ENCODE results near the gene SCAMP1. TPM values are rescaled to one million over a fixed set of nuclear protein-coding genes. Genes with fewer than 3 reads are reported as not detected.

Gene SCAMP1, protein sequence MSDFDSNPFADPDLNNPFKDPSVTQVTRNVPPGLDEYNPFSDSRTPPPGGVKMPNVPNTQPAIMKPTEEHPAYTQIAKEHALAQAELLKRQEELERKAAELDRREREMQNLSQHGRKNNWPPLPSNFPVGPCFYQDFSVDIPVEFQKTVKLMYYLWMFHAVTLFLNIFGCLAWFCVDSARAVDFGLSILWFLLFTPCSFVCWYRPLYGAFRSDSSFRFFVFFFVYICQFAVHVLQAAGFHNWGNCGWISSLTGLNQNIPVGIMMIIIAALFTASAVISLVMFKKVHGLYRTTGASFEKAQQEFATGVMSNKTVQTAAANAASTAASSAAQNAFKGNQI
- 20.4 TPM for polyA plus RNA-seq (2012; ENCODE audit: insufficient read depth, insufficient read length, low read depth)

DNA sequence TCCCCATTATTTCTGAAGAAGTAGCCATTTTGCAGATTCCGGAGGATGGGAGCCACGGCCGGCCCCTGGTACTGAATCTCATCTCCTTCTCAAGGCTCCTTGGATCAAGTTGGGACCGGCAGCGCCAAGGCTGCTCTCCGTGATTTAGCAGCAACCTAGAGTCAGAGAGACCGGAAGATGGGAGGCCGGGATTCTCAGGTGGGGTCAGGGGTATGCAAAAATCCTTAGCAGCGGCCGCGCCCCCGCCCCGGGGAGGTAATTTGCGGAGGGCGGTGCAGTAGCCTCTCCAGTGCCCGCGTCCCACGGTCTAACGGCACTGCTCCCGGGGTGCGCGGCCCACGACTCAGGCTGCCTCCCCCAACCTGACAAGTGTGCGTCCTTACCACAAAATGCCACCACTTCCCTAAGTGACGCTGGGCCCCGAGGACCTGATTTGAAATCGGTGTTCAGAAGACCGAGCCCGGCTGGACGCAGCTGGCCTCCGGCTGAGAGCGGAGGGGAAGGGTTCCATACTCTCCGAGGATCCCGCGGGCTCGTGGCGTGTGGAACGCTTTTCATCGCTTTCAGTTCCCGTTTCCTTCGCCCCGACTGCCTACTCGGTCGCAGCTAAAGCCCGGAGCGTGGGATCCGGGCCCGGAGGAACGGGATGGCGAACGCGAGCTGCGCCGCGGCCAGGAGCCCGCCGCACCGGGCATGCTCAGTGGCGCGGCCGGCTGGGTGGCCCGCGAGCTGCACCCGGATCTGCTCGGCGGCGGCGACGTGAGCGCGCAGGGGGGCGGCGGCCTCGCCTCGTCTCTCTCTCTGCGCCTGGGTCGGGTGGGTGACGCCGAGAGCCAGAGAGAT, at the start of gene SCAMP1:
Gene SCAMP1, plus strand, starts transcription at position 787 of the 843 bp plus-strand sequence. Its CDS starts 55 bp downstream, at position 842.
- Histone ChIP-seq H3K27me3 (no peaks in the 10 kb centered on the region), H3K4me1 (no peaks in the 10 kb centered on the region), H3K9me3 (no peaks in the 10 kb centered on the region), H3K36me3 (no peaks in the 10 kb centered on the region; the same call in 1 of the 2 replicates), H3K4me3 (ENCODE audit: low read depth, low read length) (peak within 1 kb of the TSS; percentile 77)
- TF ChIP-seq, protein P1, sequence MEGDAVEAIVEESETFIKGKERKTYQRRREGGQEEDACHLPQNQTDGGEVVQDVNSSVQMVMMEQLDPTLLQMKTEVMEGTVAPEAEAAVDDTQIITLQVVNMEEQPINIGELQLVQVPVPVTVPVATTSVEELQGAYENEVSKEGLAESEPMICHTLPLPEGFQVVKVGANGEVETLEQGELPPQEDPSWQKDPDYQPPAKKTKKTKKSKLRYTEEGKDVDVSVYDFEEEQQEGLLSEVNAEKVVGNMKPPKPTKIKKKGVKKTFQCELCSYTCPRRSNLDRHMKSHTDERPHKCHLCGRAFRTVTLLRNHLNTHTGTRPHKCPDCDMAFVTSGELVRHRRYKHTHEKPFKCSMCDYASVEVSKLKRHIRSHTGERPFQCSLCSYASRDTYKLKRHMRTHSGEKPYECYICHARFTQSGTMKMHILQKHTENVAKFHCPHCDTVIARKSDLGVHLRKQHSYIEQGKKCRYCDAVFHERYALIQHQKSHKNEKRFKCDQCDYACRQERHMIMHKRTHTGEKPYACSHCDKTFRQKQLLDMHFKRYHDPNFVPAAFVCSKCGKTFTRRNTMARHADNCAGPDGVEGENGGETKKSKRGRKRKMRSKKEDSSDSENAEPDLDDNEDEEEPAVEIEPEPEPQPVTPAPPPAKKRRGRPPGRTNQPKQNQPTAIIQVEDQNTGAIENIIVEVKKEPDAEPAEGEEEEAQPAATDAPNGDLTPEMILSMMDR (IDR thresholded peaks at IDR 0.05; ENCODE audit: low read depth, low read length): peak; percentile 14; the same call in 1 of the 2 replicates
- DNase-seq: peak; percentile 93

DNA sequence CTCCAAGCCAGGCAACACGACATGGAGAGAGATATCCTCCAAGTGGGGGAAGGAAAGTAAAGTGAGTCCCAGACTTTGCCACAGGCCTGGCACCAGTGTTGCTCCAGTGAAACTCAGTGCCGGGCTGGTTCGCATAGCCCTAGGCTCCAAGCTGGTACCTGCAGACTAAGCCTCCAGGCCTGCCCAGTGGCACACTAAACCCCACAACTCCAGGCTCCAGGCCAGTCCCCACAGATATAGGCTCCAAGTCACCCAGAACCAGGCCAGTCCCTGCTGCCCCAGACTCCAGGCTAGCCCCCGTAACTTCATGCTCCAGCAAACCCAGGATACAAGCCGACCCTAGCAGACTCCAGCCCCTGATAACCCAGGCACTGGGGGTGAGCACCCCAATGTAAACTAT, 42.9 kb upstream of the SCAMP1 start:
- DNase-seq: no peak
- H3K36me3 ChIP-seq: no peaks in the 10 kb centered on the region
- H3K27me3 ChIP-seq: no peaks in the 10 kb centered on the region
- TF ChIP-seq, protein P1 (IDR thresholded peaks at IDR 0.05; ENCODE audit: low read depth, low read length): no peak
- H3K9me3 ChIP-seq: no peaks in the 10 kb centered on the region; the same call in 1 of the 2 replicates
- no peaks in the 10 kb centered on the region for H3K4me1 ChIP-seq
- H3K4me3 ChIP-seq (ENCODE audit: low read depth, low read length): no peak overlapping the region

DNA sequence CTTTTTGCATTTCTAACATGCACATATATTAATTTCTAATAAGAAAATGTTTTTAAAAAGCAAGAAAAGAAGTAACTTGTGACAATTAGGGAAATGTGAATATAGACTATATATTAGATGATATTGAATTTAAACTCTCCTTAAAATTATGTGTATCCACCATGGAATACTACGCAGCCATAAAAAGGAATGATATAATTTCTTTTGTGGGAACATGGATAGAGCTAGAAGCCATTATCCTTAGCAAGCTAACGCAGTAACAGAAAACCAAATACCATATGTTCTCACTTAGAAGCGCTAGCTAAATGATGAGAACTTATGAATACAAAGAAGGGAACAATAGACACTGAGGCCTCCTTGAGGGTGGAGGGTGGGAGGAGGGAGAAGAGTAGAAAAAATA, 42.1 kb upstream of the SCAMP1 start:
- no peaks in the 10 kb centered on the region for H3K4me1 ChIP-seq
- DNase-seq: no peak
- TF ChIP-seq, protein P1 (IDR thresholded peaks at IDR 0.05; ENCODE audit: low read depth, low read length): no peak
- no peaks in the 10 kb centered on the region for H3K9me3 ChIP-seq
- no peak overlapping the region for H3K4me3 ChIP-seq (ENCODE audit: low read depth, low read length)
- H3K27me3 ChIP-seq: no peaks in the 10 kb centered on the region
- no peaks in the 10 kb centered on the region for H3K36me3 ChIP-seq

DNA sequence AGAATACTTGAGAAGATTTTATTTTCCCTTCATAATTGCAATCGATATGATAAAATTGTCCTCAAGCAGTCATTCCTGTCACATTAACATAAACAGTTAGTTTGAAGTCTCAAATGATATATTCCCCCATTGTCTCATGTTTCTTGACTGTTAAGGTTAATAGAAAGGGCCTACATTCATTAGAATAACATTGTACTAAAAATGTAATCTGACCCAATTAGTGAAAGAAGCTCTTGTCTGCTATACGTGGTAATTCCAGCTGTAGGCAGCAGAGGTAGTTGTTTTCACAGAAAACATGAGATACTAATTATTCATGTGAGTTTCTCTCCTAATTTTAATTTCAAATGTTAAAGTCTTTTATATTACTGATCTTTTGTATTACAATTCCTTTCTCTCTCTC, 40.0 kb upstream of the SCAMP1 start:
- H3K9me3 ChIP-seq: no peaks in the 10 kb centered on the region
- TF ChIP-seq, protein P1 (IDR thresholded peaks at IDR 0.05; ENCODE audit: low read depth, low read length): peak; percentile 75
- DNase-seq: peak; percentile 15
- no peaks in the 10 kb centered on the region for H3K4me1 ChIP-seq
- H3K36me3 ChIP-seq: no peaks in the 10 kb centered on the region
- no peak overlapping the region for H3K4me3 ChIP-seq (ENCODE audit: low read depth, low read length)
- no peaks in the 10 kb centered on the region for H3K27me3 ChIP-seq

DNA sequence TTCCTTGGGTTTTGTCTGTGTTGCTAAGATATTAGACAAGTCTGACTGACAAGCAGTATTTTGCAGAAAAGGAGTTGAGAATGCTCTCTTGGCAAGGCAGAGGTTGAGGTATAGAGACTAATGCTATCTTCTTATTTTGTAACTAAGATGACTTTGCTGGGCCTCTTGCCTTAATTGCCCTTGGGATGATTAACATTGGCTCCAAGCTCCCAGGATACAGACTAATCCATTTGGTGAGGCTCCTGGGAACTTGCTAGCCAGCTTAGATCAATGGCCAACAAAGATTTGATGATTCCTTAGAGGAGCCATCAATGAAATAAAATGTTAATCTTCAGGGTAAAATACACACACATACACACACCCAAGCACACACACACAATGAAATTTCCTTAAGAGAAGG, 37.2 kb upstream of the SCAMP1 start:
- H3K9me3 ChIP-seq: no peaks in the 10 kb centered on the region
- H3K4me1 ChIP-seq: peaks cover 4% of the 10 kb centered on the region
- DNase-seq: no peak

More for the DNA sequence above, 37.2 kb upstream of the SCAMP1 start:
- H3K27me3 ChIP-seq: no peaks in the 10 kb centered on the region
- no peak overlapping the region for H3K4me3 ChIP-seq (ENCODE audit: low read depth, low read length)
- TF ChIP-seq, protein P1 (IDR thresholded peaks at IDR 0.05; ENCODE audit: low read depth, low read length): no peak
- no peaks in the 10 kb centered on the region for H3K36me3 ChIP-seq

Measured in BE2C (cell line).